ENCODE measurements around the gene PPM1E. TPM values are rescaled to one million over a fixed set of nuclear protein-coding genes. Genes with fewer than 3 reads are reported as not detected.

Gene PPM1E
- total and polyA plus RNA-seq, 2 experiments from 2014 or later, result 0.42 to 0.77 TPM

- H3K27me3 ChIP-seq, result no peaks in the 10 kb centered on the region
- DNase-seq (ENCODE audit: low spot score), result no peak
- H2AFZ ChIP-seq, result no peak overlapping the region
- H3K9me2 ChIP-seq (replicated peaks; ENCODE audit: insufficient read depth), result no peaks in the 10 kb centered on the region
- no peak overlapping the region for H3K27ac ChIP-seq
- no peaks in the 10 kb centered on the region for H3K4me1 ChIP-seq (ENCODE audit: insufficient read depth)
- H4K20me1 ChIP-seq (ENCODE audit: insufficient read depth, poor library complexity, severe bottlenecking), result no peaks in the 10 kb centered on the region
- no peaks in the 10 kb centered on the region for H3K79me2 ChIP-seq
- no peaks in the 10 kb centered on the region for H3K9me3 ChIP-seq (ENCODE audit: low read depth)
- no peaks in the 10 kb centered on the region for H3K36me3 ChIP-seq (replicated peaks; ENCODE audit: insufficient read depth, low read depth)
- no peak overlapping the region for H3K4me3 ChIP-seq
- TF ChIP-seq EZH2 (IDR thresholded peaks at IDR 0.05; ENCODE audit: borderline replicate concordance), result no peak
- TF ChIP-seq CTCF (IDR thresholded peaks at IDR 0.05; ENCODE audit: poor library complexity), result no peak
- no peak for TF ChIP-seq EZH2phosphoT487 (IDR thresholded peaks at IDR 0.05; ENCODE audit: low read depth, severe bottlenecking, unreplicated experiment)
- WGBS (ENCODE audit: low lambda C conversion rate, missing lambda C conversion rate), result 91% methylated on average over 1 of the region's 1 CpG
- no peak overlapping the region for H3K4me2 ChIP-seq
Observed at GRCh38 chr17:58884161-58884560, 128.5 kb downstream of the PPM1E start.

- no peaks in the 10 kb centered on the region for H4K20me1 ChIP-seq (ENCODE audit: insufficient read depth, poor library complexity, severe bottlenecking)
- H3K9me3 ChIP-seq (ENCODE audit: low read depth), result no peaks in the 10 kb centered on the region
- DNase-seq (ENCODE audit: low spot score), result no peak
- H3K4me2 ChIP-seq, result no peak overlapping the region
- H3K4me1 ChIP-seq (ENCODE audit: insufficient read depth), result no peaks in the 10 kb centered on the region
- no peaks in the 10 kb centered on the region for H3K9me2 ChIP-seq (replicated peaks; ENCODE audit: insufficient read depth)
- H3K79me2 ChIP-seq, result no peaks in the 10 kb centered on the region
- no peak overlapping the region for H2AFZ ChIP-seq
- no peak overlapping the region for H3K27ac ChIP-seq
- no peaks in the 10 kb centered on the region for H3K36me3 ChIP-seq (replicated peaks; ENCODE audit: insufficient read depth, low read depth)
- TF ChIP-seq CTCF (IDR thresholded peaks at IDR 0.05; ENCODE audit: poor library complexity) (no peak), EZH2phosphoT487 (IDR thresholded peaks at IDR 0.05; ENCODE audit: low read depth, severe bottlenecking, unreplicated experiment) (no peak), EZH2 (IDR thresholded peaks at IDR 0.05; ENCODE audit: borderline replicate concordance) (no peak)
- no peak overlapping the region for H3K4me3 ChIP-seq
- H3K27me3 ChIP-seq, result no peaks in the 10 kb centered on the region
- 87% methylated on average over 1 of the region's 1 CpG for WGBS (ENCODE audit: low lambda C conversion rate, missing lambda C conversion rate)
Observed at GRCh38 chr17:58886514-58886913, 130.9 kb downstream of the PPM1E start.

GRCh38 chr17:58889928-58890327, 134.3 kb downstream of the PPM1E start:
- no peaks in the 10 kb centered on the region for H3K36me3 ChIP-seq (replicated peaks; ENCODE audit: insufficient read depth, low read depth)
- no peaks in the 10 kb centered on the region for H3K9me3 ChIP-seq (ENCODE audit: low read depth)
- no peak overlapping the region for H2AFZ ChIP-seq
- no peaks in the 10 kb centered on the region for H3K79me2 ChIP-seq
- no peak for DNase-seq (ENCODE audit: low spot score)
- no peaks in the 10 kb centered on the region for H3K9me2 ChIP-seq (replicated peaks; ENCODE audit: insufficient read depth)
- 95% methylated on average over 3 of the region's 3 CpGs for WGBS (ENCODE audit: low lambda C conversion rate, missing lambda C conversion rate)
- TF ChIP-seq EZH2 (IDR thresholded peaks at IDR 0.05; ENCODE audit: borderline replicate concordance) (no peak), CTCF (IDR thresholded peaks at IDR 0.05; ENCODE audit: poor library complexity) (no peak), EZH2phosphoT487 (IDR thresholded peaks at IDR 0.05; ENCODE audit: low read depth, severe bottlenecking, unreplicated experiment) (no peak)
- no peaks in the 10 kb centered on the region for H4K20me1 ChIP-seq (ENCODE audit: insufficient read depth, poor library complexity, severe bottlenecking)
- no peak overlapping the region for H3K4me3 ChIP-seq
- H3K4me2 ChIP-seq, result no peak overlapping the region
- H3K27ac ChIP-seq, result no peak overlapping the region
- no peaks in the 10 kb centered on the region for H3K27me3 ChIP-seq
- no peaks in the 10 kb centered on the region for H3K4me1 ChIP-seq (ENCODE audit: insufficient read depth)

- Histone ChIP-seq H3K27ac (no peak overlapping the region), H3K36me3 (replicated peaks; ENCODE audit: insufficient read depth, low read depth) (no peaks in the 10 kb centered on the region), H3K27me3 (no peaks in the 10 kb centered on the region), H2AFZ (no peak overlapping the region), H3K4me2 (no peak overlapping the region), H3K9me3 (ENCODE audit: low read depth) (no peaks in the 10 kb centered on the region), H3K9me2 (replicated peaks; ENCODE audit: insufficient read depth) (no peaks in the 10 kb centered on the region), H3K4me3 (no peak overlapping the region), H3K4me1 (ENCODE audit: insufficient read depth) (no peaks in the 10 kb centered on the region), H4K20me1 (ENCODE audit: insufficient read depth, poor library complexity, severe bottlenecking) (no peaks in the 10 kb centered on the region), H3K79me2 (no peaks in the 10 kb centered on the region)
- 91% methylated on average over 5 of the region's 5 CpGs for WGBS (ENCODE audit: low lambda C conversion rate, missing lambda C conversion rate)
- TF ChIP-seq CTCF (IDR thresholded peaks at IDR 0.05; ENCODE audit: poor library complexity) (no peak), EZH2 (IDR thresholded peaks at IDR 0.05; ENCODE audit: borderline replicate concordance) (no peak), EZH2phosphoT487 (IDR thresholded peaks at IDR 0.05; ENCODE audit: low read depth, severe bottlenecking, unreplicated experiment) (no peak)
- DNase-seq (ENCODE audit: low spot score), result no peak
Observed at GRCh38 chr17:58899191-58899590, 143.5 kb downstream of the PPM1E start.
